ENCODE results near the gene MNS1. TPM values are rescaled to one million over a fixed set of nuclear protein-coding genes. Genes with fewer than 3 reads are reported as not detected.
A peak's percentile ranks its signal among the peaks of the same experiment; 100 is the strongest.

The MNS1 gene
- total RNA-seq, 3 donors from 2014 or later = 0.61 to 1.7 (median 1.2) TPM

- Histone ChIP-seq H3K4me3 (no peak overlapping the region), H3K36me3 (ENCODE audit: low read depth) (no peaks in the 10 kb centered on the region), H3K9me3 (no peaks in the 10 kb centered on the region), H3K4me1 (ENCODE audit: low read depth) (no peaks in the 10 kb centered on the region)
- intact Hi-C loops (cut with DNase I, micrococcal nuclease) = no loop called here
- DNase-seq (no peak), ATAC-seq (peak; percentile 77)
- no peak for TF ChIP-seq CTCF (IDR thresholded peaks at IDR 0.05)
Observed at GRCh38 chr15:56445746-56446145, 19.2 kb downstream of the MNS1 start.

GRCh38 chr15:56442354-56442753, 22.6 kb downstream of the MNS1 start:
- no peaks in the 10 kb centered on the region for H3K9me3 ChIP-seq
- H3K4me3 ChIP-seq = no peak overlapping the region
- no peaks in the 10 kb centered on the region for H3K4me1 ChIP-seq (ENCODE audit: low read depth)
- intact Hi-C loops (cut with DNase I, micrococcal nuclease) = no loop called here
- TF ChIP-seq CTCF (IDR thresholded peaks at IDR 0.05) = no peak
- no peaks in the 10 kb centered on the region for H3K36me3 ChIP-seq (ENCODE audit: low read depth)
- no peak for DNase-seq
- no peak for ATAC-seq

GRCh38 chr15:56440214-56440770, 24.6 kb downstream of the MNS1 start:
- intact Hi-C loops (cut with DNase I, micrococcal nuclease) = no loop called here
- Histone ChIP-seq H3K9me3 (no peaks in the 10 kb centered on the region), H3K4me1 (ENCODE audit: low read depth) (no peaks in the 10 kb centered on the region), H3K4me3 (no peak overlapping the region), H3K36me3 (ENCODE audit: low read depth) (no peaks in the 10 kb centered on the region)
- TF ChIP-seq CTCF (IDR thresholded peaks at IDR 0.05) = no peak
- DNase-seq (no peak), ATAC-seq (no peak)

GRCh38 chr15:56432304-56432703, 32.6 kb downstream of the MNS1 start:
- DNase-seq (no peak), ATAC-seq (no peak)
- no peaks in the 10 kb centered on the region for H3K9me3 ChIP-seq
- no peaks in the 10 kb centered on the region for H3K4me1 ChIP-seq (ENCODE audit: low read depth)
- intact Hi-C loops (cut with DNase I, micrococcal nuclease) = no loop called here
- H3K4me3 ChIP-seq = no peak overlapping the region
- no peak for TF ChIP-seq CTCF (IDR thresholded peaks at IDR 0.05)
- H3K36me3 ChIP-seq (ENCODE audit: low read depth) = no peaks in the 10 kb centered on the region

GRCh38 chr15:56428821-56429458, 36.0 kb downstream of the MNS1 start:
- Histone ChIP-seq H3K4me3 (no peak overlapping the region), H3K36me3 (ENCODE audit: low read depth) (no peaks in the 10 kb centered on the region), H3K9me3 (no peaks in the 10 kb centered on the region), H3K4me1 (ENCODE audit: low read depth) (no peaks in the 10 kb centered on the region)
- intact Hi-C loops (cut with DNase I, micrococcal nuclease) = loop anchor here in 1 of 2 donors (10.0 kb wide), 1 partner anchor 184 kb away; the partner anchor contains the start of gene RFX7
- no peak for TF ChIP-seq CTCF (IDR thresholded peaks at IDR 0.05)
- no peak for ATAC-seq
- DNase-seq = no peak
